ENCODE results near the gene QTRT2.

DNA sequence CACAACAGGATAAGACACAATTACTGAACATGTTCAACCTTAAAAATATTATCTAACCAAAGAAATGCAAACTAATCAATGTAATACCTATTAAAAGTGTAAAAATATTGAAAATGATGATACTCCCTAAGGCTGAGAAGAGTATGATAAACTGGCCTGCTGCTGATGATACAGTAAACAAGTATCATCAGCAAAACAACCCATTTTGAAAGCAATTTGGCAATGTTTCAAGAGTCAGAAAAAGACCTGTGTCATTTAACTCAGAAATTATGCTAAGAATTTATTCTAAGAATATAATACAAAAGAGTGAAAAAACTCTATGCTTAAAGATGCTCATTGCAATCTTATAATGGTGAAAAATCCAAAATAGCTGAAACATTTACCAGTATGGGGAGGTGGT is 22.3 kb upstream of the QTRT2 start:
- TF ChIP-seq POLR2A (IDR thresholded peaks at IDR 0.05; ENCODE audit: low read length) (no peak), GATA1 (IDR thresholded peaks at IDR 0.05; ENCODE audit: low read depth, low read length) (no peak)
